GM19468 (cell line): ENCODE data around the gene MAD2L2.

Source experiments
- ATAC-seq: cut with Tn5 transposase; IDR thresholded peaks from one replicate; pipeline ENCODE4 v1.9.1; 2021; ENCODE audit warnings: mild to moderate bottlenecking, moderate library complexity, moderate number of reproducible peaks; ENCODE audit not compliant: unreplicated experiment; ENCODE audit errors: extremely low read depth

The MAD2L2 gene

GRCh38 chr1:11705596-11705995, 24.6 kb upstream of the MAD2L2 start:
- no peak for ATAC-seq

GRCh38 chr1:11704691-11705475, 23.9 kb upstream of the MAD2L2 start:
- ATAC-seq: no peak

GRCh38 chr1:11704194-11704529, 23.2 kb upstream of the MAD2L2 start:
- no peak for ATAC-seq

- no peak for ATAC-seq
Measured at GRCh38 chr1:11703357-11704193, 22.6 kb upstream of the MAD2L2 start.

- no peak for ATAC-seq
Measured at GRCh38 chr1:11701981-11702803, 21.2 kb upstream of the MAD2L2 start.

GRCh38 chr1:11701551-11701961, 20.6 kb upstream of the MAD2L2 start:
- no peak for ATAC-seq

GRCh38 chr1:11700601-11701467, 19.9 kb upstream of the MAD2L2 start:
- ATAC-seq: no peak

GRCh38 chr1:11697893-11698210, 16.9 kb upstream of the MAD2L2 start:
- ATAC-seq: no peak

GRCh38 chr1:11697188-11697892, 16.4 kb upstream of the MAD2L2 start:
- no peak for ATAC-seq

- no peak for ATAC-seq
Measured at GRCh38 chr1:11695861-11696260, 14.9 kb upstream of the MAD2L2 start.

GRCh38 chr1:11693917-11694316, 13.0 kb upstream of the MAD2L2 start:
- no peak for ATAC-seq

- no peak for ATAC-seq
Measured at GRCh38 chr1:11693024-11693590, 12.2 kb upstream of the MAD2L2 start.

GRCh38 chr1:11691928-11692711, 11.2 kb upstream of the MAD2L2 start:
- ATAC-seq: no peak

- no peak for ATAC-seq
Measured at GRCh38 chr1:11691302-11691914, 10.5 kb upstream of the MAD2L2 start, which contains the start of gene DRAXIN. DRAXIN (plus strand) TSS chr1:11691710; CDS start chr1:11706259, 14,549 bp downstream.

- ATAC-seq: no peak
Measured at GRCh38 chr1:11690397-11691301, 9.7 kb upstream of the MAD2L2 start.

- no peak for ATAC-seq
Measured at GRCh38 chr1:11688506-11688905, 7.6 kb upstream of the MAD2L2 start.
